IgD-negative memory B cell (primary cell): ENCODE measurements around the gene KCNK7. TPM values are rescaled to one million over a fixed set of nuclear protein-coding genes. Genes with fewer than 3 reads are reported as not detected.

Experiments used
- H3K27ac Mint-ChIP-seq, 3 donors: one replicate each; pipeline ENCODE4 v1.8.0; 2020 to 2022; ENCODE audit warnings: mild to moderate bottlenecking in 3 of 3, mixed read lengths in 3 of 3, moderate library complexity in 1 of 3
- H3K27me3 Mint-ChIP-seq: one replicate; pipeline ENCODE4 v1.8.0; 2021; ENCODE audit warnings: mixed read lengths
- H3K36me3 Mint-ChIP-seq: one replicate; pipeline ENCODE4 v1.8.0; 2020; ENCODE audit warnings: mild to moderate bottlenecking, mixed read lengths
- H3K4me1 Mint-ChIP-seq, 3 donors: one replicate each; pipeline ENCODE4 v1.8.0; 2020 to 2022; ENCODE audit warnings: mixed read lengths in 3 of 3, mild to moderate bottlenecking in 1 of 3
- H3K4me3 Mint-ChIP-seq, 4 donors: one replicate each; pipeline ENCODE4 v1.8.0; 2020 to 2022; ENCODE audit warnings: mild to moderate bottlenecking in 4 of 4, mixed read lengths in 4 of 4, moderate library complexity in 3 of 4
- H3K9me3 Mint-ChIP-seq, 3 donors: one replicate each; pipeline ENCODE4 v1.8.0; 2020 to 2021; ENCODE audit warnings: mixed read lengths in 3 of 3, mild to moderate bottlenecking in 1 of 3
- polyA plus RNA-seq: library from polyadenylated mRNA; unstranded; fragments of 300-500 nt; fragmentation: Illumina TruSeq; gene quantifications from one replicate; pipeline ENCODE4 v1.2.3, GENCODE V29; 2021

KCNK7 gene
- polyA plus RNA-seq, 1 donor from 2014 or later, result not detected

DNA sequence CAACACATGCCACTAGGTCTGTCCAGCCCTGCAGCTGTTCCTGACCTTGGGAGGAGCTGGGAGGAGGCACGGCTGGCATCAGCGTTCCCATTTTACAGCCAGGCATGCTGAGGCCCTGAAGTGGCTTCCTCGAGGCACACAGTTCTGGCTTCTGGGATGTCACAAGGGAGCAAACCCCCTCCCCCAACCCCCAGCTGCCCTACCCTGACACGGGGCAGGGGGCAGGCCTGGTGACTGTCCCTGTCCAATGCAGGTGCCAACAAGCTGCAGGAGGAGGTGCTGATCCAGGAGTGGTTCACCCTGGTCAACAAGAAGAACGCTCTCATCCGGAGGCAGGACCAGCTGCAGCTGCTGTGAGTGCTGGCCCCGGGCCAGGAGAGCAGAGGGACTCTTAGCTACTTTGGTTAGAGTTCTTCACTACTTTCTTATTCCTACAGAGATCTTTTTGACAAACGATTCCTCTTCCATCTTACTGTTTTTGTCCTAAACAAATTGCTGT, 5.3 kb downstream of the KCNK7 start:
- H3K27me3 Mint-ChIP-seq, result no peaks in the 10 kb centered on the region
- H3K9me3 Mint-ChIP-seq, result no peaks in the 10 kb centered on the region
- H3K27ac Mint-ChIP-seq, result peak overlapping the region in 2 of 3 donors; percentile 67 to 86
- peaks cover 23 to 34% (median 26%) of the 10 kb centered on the region in 3 donors for H3K4me1 Mint-ChIP-seq
- no peaks in the 10 kb centered on the region for H3K36me3 Mint-ChIP-seq
- H3K4me3 Mint-ChIP-seq, result no peak overlapping the region

DNA sequence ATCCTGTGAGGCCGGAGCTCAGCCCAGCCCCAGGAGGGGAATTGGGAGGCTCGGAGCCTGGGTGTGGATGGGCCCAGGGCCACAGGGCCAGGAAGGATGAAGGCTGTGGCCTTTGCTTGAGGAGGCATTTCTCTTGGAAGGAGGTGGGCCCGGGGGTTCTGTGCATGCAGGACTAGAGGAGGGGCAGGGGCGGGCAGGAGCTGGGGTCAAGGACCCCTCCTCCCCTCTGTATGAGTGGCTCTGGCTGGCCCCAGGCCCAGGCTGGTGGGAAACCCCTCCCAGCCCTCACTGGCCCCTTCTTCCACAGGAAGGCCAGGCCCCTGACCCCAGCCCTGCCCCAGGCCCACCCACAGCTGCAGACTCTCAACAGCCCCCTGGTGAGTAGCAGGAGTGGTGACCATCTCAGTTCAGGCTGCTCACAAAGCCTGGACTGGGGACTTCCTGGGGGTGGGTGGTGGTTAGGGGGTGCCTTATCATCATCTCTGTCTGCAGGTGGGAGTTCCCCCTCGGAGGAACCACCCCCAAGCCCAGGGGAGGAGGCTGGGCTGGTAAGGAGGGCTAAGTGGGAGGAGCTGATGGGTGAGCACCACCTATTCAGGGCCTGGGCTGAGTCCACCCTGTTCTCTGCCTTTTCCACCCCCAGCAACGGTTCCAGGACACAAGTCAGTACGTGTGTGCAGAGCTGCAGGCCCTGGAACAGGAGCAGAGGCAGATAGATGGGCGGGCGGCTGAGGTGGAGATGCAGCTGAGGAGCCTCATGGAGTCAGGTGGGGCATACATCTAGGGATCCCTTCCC, 6.0 kb downstream of the KCNK7 start:
- H3K27me3 Mint-ChIP-seq, result no peaks in the 10 kb centered on the region
- H3K27ac Mint-ChIP-seq, result peak overlapping the region; percentile 91 to 97 (median 96)
- H3K4me1 Mint-ChIP-seq, result peaks cover 23 to 30% (median 23%) of the 10 kb centered on the region in 3 donors
- no peak overlapping the region for H3K4me3 Mint-ChIP-seq
- H3K36me3 Mint-ChIP-seq, result no peaks in the 10 kb centered on the region
- H3K9me3 Mint-ChIP-seq, result no peaks in the 10 kb centered on the region

DNA sequence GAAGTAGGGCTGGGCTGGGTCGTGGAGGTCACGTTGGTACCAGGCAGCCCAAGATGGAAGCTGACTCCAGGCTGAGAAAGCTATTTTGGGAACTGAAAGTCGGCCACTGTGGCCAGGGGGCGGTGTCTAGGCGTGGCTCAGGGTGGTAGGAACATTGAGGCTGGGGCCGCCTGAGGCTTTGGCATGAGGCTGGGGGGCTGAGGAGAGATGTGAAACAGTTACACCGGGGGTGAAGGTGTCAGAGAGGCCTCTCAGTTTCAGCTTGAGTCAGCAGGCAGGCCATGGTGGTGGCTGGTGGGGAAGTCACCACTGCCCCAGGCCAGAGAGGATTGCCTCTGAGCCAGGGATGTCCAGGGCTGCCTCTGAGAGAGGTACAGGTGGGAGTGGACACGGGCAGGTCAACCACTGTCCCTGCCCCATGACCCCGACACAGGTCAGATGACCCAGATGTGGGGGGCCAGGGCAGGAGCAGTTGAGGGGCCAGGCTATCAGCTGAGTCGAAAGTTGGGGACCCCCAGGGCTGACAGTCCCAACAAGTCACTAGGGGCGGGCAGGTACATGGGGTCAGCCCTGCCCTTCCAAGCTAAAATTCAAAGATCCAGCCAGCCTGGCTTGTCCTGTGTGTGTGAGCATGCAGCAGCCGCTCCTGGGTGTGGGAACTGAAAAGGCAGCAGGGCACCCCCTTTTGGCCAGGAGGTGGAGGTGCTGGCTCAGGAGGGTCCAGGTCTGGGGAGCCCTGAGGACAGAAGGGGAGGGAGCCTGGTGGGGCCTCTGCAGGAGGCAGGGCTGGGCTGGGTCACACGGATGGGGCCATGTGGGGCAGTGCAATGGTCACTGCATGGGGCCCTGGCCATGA, 7.2 kb downstream of the KCNK7 start:
- Mint-ChIP-seq H3K9me3 (no peaks in the 10 kb centered on the region), H3K27ac (peak overlapping the region; percentile 91 to 97 (median 96)), H3K4me1 (peaks cover 22 to 26% (median 23%) of the 10 kb centered on the region in 3 donors), H3K36me3 (no peaks in the 10 kb centered on the region), H3K4me3 (peak overlapping the region; percentile 59 to 94 (median 78)), H3K27me3 (no peaks in the 10 kb centered on the region)

DNA sequence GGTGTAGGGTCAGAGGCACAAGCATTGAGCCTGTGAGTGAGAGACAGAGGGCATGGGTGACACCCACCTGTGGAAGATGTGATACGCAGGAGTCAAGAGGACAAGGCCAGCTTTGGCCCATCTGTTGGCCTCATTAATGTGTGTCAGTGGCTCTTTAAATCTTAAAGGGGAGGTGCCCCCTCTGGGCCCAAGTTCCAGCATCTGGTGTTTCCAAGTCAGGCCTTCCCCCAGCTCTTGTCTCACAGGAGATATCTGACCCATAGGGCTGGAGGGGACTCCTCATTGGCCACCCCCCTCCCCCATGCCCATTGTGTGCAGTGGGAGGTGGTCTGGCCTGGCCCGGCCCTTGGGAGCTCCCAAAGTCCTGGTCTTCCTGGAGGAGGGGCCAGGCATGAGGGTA, 8.9 kb downstream of the KCNK7 start:
- Mint-ChIP-seq H3K36me3 (no peaks in the 10 kb centered on the region), H3K27ac (peak overlapping the region in 2 of 3 donors; percentile 69 to 91), H3K4me1 (peaks cover 22 to 30% (median 26%) of the 10 kb centered on the region in 3 donors), H3K27me3 (no peaks in the 10 kb centered on the region), H3K9me3 (no peaks in the 10 kb centered on the region), H3K4me3 (peak overlapping the region in 2 of 4 donors; percentile 20 to 35)

DNA sequence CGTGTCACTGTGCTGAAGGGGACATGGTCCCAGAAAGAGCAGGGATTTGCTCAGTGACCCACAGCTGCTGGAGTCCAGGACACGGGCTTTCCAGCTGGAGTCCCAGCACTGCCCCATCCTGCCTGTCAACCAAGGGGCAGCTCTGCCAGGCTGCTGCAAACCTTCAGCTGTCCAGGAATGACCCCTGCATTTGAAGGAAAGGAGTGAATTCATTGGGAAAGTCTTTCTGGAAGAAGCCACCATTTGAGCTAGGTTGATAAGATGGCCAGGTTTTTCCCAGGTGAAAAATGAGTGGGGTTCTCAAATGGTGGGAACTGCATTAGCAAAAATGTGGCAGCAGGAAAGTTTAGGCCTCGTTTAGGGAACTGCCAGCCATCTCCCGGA, 9.4 kb downstream of the KCNK7 start:
- Mint-ChIP-seq H3K4me1 (peaks cover 22 to 30% (median 26%) of the 10 kb centered on the region in 3 donors), H3K36me3 (no peaks in the 10 kb centered on the region), H3K4me3 (peak overlapping the region in 3 of 4 donors; percentile 35 to 38 (median 36))

DNA sequence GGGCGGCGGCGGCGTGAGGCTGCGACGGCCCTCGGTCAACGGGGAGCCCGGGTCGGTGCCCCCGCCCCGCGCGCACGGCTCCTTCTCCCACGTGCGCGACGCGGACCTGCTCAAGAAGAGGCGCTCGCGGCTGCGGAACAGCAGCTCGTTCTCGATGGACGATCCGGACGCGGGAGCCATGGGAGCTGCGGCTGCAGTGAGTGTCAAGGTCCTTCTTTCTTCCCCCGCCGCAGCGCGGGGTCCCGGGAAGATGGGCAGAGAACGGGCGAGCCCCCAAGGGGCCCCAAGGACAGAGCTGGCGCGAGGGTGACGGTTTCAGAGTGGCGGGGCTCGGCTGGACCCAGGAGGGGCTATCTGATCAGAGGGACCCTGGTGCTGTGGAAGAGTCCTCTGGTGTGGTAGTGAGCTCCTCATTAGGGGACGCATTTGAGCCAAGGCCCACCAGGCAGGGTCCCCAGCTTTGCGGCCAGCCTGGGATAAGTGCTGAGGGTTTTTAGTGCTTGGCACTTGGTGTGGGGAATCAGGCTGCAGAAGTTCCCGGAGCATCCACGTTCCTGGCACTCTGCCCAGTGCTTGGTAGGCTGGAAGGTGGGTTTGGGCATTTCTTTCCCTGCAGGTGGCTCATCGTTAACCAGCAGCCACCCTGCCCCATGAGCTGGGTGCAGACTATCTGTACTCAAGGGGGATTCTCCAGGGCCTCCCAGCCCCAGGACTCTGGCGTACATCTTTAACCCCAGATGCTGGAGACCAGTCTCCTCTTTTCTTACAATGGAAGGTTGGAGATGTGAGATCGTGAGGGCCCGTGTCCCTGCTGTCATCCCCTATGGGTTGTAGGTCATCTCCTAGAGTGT, 10.0 kb downstream of the KCNK7 start:
- H3K4me1 Mint-ChIP-seq, result peaks cover 22 to 30% (median 26%) of the 10 kb centered on the region in 3 donors
- H3K27ac Mint-ChIP-seq, result peak overlapping the region; percentile 69 to 91 (median 91)

More for the DNA sequence above, 9.4 kb downstream of the KCNK7 start:
- Mint-ChIP-seq H3K9me3 (no peaks in the 10 kb centered on the region), H3K27ac (peak overlapping the region; percentile 69 to 91 (median 91)), H3K27me3 (no peaks in the 10 kb centered on the region)

DNA sequence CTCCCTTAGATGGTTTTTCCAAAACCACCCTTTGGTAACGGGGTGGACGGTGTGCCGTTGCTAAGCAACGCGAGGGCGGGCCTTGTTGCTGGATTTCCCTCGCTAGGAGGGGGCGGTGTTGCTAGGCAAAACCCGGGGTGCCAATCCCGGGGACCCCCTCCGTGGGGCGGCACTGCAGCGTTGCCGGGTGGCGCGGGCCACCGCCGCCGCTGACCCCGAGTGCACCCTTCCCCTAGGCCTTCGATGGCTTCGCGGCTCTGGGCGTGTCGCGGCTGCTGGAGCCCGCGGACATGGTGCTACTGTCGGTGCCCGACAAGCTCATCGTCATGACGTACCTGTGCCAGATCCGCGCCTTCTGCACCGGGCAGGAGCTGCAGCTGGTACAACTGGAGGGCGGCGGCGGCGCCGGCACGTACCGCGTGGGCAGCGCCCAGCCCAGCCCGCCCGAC, 10.9 kb downstream of the KCNK7 start:
- Mint-ChIP-seq H3K4me3 (no peak overlapping the region), H3K36me3 (no peaks in the 10 kb centered on the region), H3K27me3 (no peaks in the 10 kb centered on the region), H3K4me1 (peaks cover 21 to 30% (median 26%) of the 10 kb centered on the region in 3 donors), H3K9me3 (no peaks in the 10 kb centered on the region), H3K27ac (no peak overlapping the region)

More for the DNA sequence above, 10.0 kb downstream of the KCNK7 start:
- H3K27me3 Mint-ChIP-seq, result no peaks in the 10 kb centered on the region
- no peaks in the 10 kb centered on the region for H3K9me3 Mint-ChIP-seq
- H3K4me3 Mint-ChIP-seq, result peak overlapping the region in 2 of 4 donors; percentile 35 to 36
- no peaks in the 10 kb centered on the region for H3K36me3 Mint-ChIP-seq

GRCh38 chr11:65584106-65584505, 11.5 kb downstream of the KCNK7 start:
- H3K36me3 Mint-ChIP-seq, result no peaks in the 10 kb centered on the region
- peaks cover 19 to 30% (median 26%) of the 10 kb centered on the region in 3 donors for H3K4me1 Mint-ChIP-seq
- no peaks in the 10 kb centered on the region for H3K27me3 Mint-ChIP-seq
- H3K9me3 Mint-ChIP-seq, result no peaks in the 10 kb centered on the region
- peak overlapping the region in 1 of 3 donors; percentile 8 for H3K27ac Mint-ChIP-seq
- no peak overlapping the region for H3K4me3 Mint-ChIP-seq

GRCh38 chr11:65583589-65583988, 12.0 kb downstream of the KCNK7 start:
- Mint-ChIP-seq H3K9me3 (no peaks in the 10 kb centered on the region), H3K4me3 (no peak overlapping the region), H3K4me1 (peaks cover 14 to 28% (median 24%) of the 10 kb centered on the region in 3 donors), H3K27ac (peak overlapping the region; percentile 72 to 80 (median 78)), H3K27me3 (no peaks in the 10 kb centered on the region), H3K36me3 (no peaks in the 10 kb centered on the region)

- peak overlapping the region in 1 of 3 donors; percentile 78 for H3K27ac Mint-ChIP-seq
- peaks cover 13 to 21% (median 18%) of the 10 kb centered on the region in 3 donors for H3K4me1 Mint-ChIP-seq
- H3K4me3 Mint-ChIP-seq, result no peak overlapping the region
- H3K36me3 Mint-ChIP-seq, result no peaks in the 10 kb centered on the region
- no peaks in the 10 kb centered on the region for H3K9me3 Mint-ChIP-seq
- H3K27me3 Mint-ChIP-seq, result no peaks in the 10 kb centered on the region
These were observed 13.7 kb downstream of the KCNK7 start for GRCh38 chr11:65581928-65582327.

DNA sequence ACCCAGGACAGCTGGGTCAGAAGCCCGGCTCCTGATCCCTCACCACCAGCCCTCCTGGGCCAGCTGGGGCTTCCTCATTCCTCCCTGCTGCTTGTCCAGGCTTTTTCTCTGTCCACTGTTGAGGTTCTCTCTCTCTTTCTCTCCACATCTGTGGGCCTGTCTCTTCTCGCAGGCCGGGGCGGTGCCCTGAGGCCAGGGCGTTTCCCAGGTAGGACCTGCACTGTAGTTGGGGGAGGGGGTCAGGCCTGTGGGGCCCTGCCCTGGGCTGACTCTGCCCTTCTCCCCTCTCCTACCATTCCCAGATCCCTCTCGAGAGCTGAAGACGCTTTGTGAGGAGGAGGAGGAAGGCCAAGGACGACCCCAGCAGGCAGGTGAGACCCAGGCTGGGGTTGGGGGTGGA, 14.8 kb downstream of the KCNK7 start:
- Mint-ChIP-seq H3K4me1 (peaks cover 9 to 18% (median 15%) of the 10 kb centered on the region in 3 donors), H3K4me3 (peak overlapping the region in 2 of 4 donors; percentile 21 to 40), H3K27me3 (no peaks in the 10 kb centered on the region), H3K36me3 (no peaks in the 10 kb centered on the region), H3K27ac (peak overlapping the region in 1 of 3 donors; percentile 76), H3K9me3 (no peaks in the 10 kb centered on the region)

- no peaks in the 10 kb centered on the region for H3K27me3 Mint-ChIP-seq
- peak overlapping the region in 1 of 4 donors; percentile 40 for H3K4me3 Mint-ChIP-seq
- H3K4me1 Mint-ChIP-seq, result peaks cover 9 to 23% (median 16%) of the 10 kb centered on the region in 3 donors
- H3K27ac Mint-ChIP-seq, result no peak overlapping the region
- H3K9me3 Mint-ChIP-seq, result no peaks in the 10 kb centered on the region
- H3K36me3 Mint-ChIP-seq, result no peaks in the 10 kb centered on the region
These were observed 15.4 kb downstream of the KCNK7 start for GRCh38 chr11:65580031-65580692.

GRCh38 chr11:65579291-65579690, 16.3 kb downstream of the KCNK7 start:
- peak overlapping the region in 3 of 4 donors; percentile 23 to 68 (median 55) for H3K4me3 Mint-ChIP-seq
- peak overlapping the region in 1 of 3 donors; percentile 16 for H3K27ac Mint-ChIP-seq

More at GRCh38 chr11:65579291-65579690, 16.3 kb downstream of the KCNK7 start:
- H3K4me1 Mint-ChIP-seq, result peaks cover 9 to 28% (median 18%) of the 10 kb centered on the region in 3 donors
- H3K9me3 Mint-ChIP-seq, result no peaks in the 10 kb centered on the region
- no peaks in the 10 kb centered on the region for H3K27me3 Mint-ChIP-seq
- no peaks in the 10 kb centered on the region for H3K36me3 Mint-ChIP-seq
